OCI-LY1 (cell line): ENCODE measurements around the gene SF3B3.
"Not testable (repeated sequence)": the region's sequence is repeated elsewhere in the genome, so short reads cannot be mapped to it uniquely, and the experiment has no call there.

ENCODE experiments used
- H2AFZ ChIP-seq: fragments of 200-600 bp; sonication (generic), shearing (Covaris generic); 2 replicates; pipeline ENCODE4 v1.6.0; 2014; ENCODE audit warnings: antibody characterized with exemption, mild to moderate bottlenecking, low read length
- H3F3A ChIP-seq: fragments of 200-600 bp; sonication (generic), shearing (Covaris generic); 2 replicates; pipeline ENCODE4 v1.6.0; 2014; ENCODE audit warnings: mild to moderate bottlenecking, antibody characterized with exemption, low read length, moderate library complexity; ENCODE audit not compliant: insufficient read depth
- H3K27ac ChIP-seq: fragments of 200-600 bp; sonication (generic); 2 replicates; pipeline ENCODE4 v1.5.1; 2014; ENCODE audit warnings: low read length, mixed run types, mild to moderate bottlenecking, low read depth; ENCODE audit not compliant: poor library complexity, severe bottlenecking
- H3K27me3 ChIP-seq: fragments of 200-600 bp; sonication (generic); 2 replicates; pipeline ENCODE4 v1.6.0; 2014; ENCODE audit warnings: antibody characterized with exemption, mild to moderate bottlenecking, low read length, moderate library complexity; ENCODE audit not compliant: insufficient read depth
- H3K36me3 ChIP-seq: fragments of 200-600 bp; sonication (generic); 2 replicates; pipeline ENCODE4 v1.6.1; 2014; ENCODE audit warnings: mild to moderate bottlenecking, antibody characterized with exemption, low read length, moderate library complexity, mixed read lengths; ENCODE audit not compliant: insufficient read depth
- H3K4me1 ChIP-seq: fragments of 200-600 bp; sonication (generic); 2 replicates; pipeline ENCODE4 v1.5.1; 2014; ENCODE audit warnings: mild to moderate bottlenecking, low read length, moderate library complexity; ENCODE audit not compliant: insufficient read depth, severe bottlenecking
- H3K4me2 ChIP-seq: fragments of 200-600 bp; sonication (generic), shearing (Covaris generic); 2 replicates; pipeline ENCODE4 v1.6.1; 2014; ENCODE audit warnings: low read length
- H3K4me3 ChIP-seq: fragments of 200-600 bp; sonication (generic); 2 replicates; pipeline ENCODE4 v1.5.1; 2014; ENCODE audit warnings: low read length, low read depth, mild to moderate bottlenecking, mixed read lengths; ENCODE audit not compliant: poor library complexity, severe bottlenecking
- H3K79me2 ChIP-seq: fragments of 200-600 bp; shearing (Covaris generic); 2 replicates; pipeline ENCODE4 v1.6.1; 2016; ENCODE audit warnings: mixed run types, low read length, mixed read lengths; ENCODE audit not compliant: insufficient read depth
- H3K9ac ChIP-seq: fragments of 200-600 bp; sonication (generic), shearing (Covaris generic); 2 replicates; pipeline ENCODE4 v1.6.1; 2014; ENCODE audit warnings: mild to moderate bottlenecking, low read length, mixed read lengths
- H3K9me2 ChIP-seq: fragments of 200-600 bp; sonication (generic), shearing (Covaris generic); 2 replicates; pipeline ENCODE4 v1.6.1; 2014; ENCODE audit warnings: low read depth, mild to moderate bottlenecking, low read length, mixed read lengths
- H3K9me3 ChIP-seq: fragments of 200-600 bp; shearing (Covaris generic); 2 replicates; pipeline ENCODE4 v1.6.1; 2014; ENCODE audit warnings: low read length, mixed read lengths
- H4K20me1 ChIP-seq: fragments of 200-600 bp; sonication (generic), shearing (Covaris generic); 2 replicates; pipeline ENCODE4 v1.6.0; 2016; ENCODE audit warnings: mild to moderate bottlenecking, low read length; ENCODE audit not compliant: insufficient read depth
- EZH2 ChIP-seq: fragments of 200-600 bp; sonication (generic), shearing (Covaris generic); IDR thresholded peaks from 2 replicates; pipeline ENCODE4 v1.8.0; 2017; ENCODE audit warnings: borderline replicate concordance, mixed run types, mild to moderate bottlenecking, antibody characterized with exemption, low read length, moderate library complexity, mixed read lengths
- TF ChIP-seq, protein P1 (sequence below): fragments of 200-600 bp; sonication (generic), shearing (Covaris generic); IDR thresholded peaks from 2 replicates; pipeline ENCODE4 v1.5.1; 2017; ENCODE audit warnings: mild to moderate bottlenecking, antibody characterized with exemption, low read length, moderate library complexity, mixed read lengths

The SF3B3 gene

GRCh38 chr16:70520612-70521297 lies 2.9 kb upstream of the SF3B3 start:
- Histone ChIP-seq H2AFZ (no peak overlapping the region), H3K36me3 (peaks cover 37% of the 10 kb centered on the region), H3K9ac (no peak overlapping the region; the same call in 1 of the 2 replicates), H3K4me3 (no peak overlapping the region), H4K20me1 (no peaks in the 10 kb centered on the region), H3K9me2 (no peaks in the 10 kb centered on the region), H3K4me1 (peaks cover 31% of the 10 kb centered on the region), H3K4me2 (peak overlapping the region; percentile 4; the same call in 1 of the 2 replicates), H3K9me3 (no peaks in the 10 kb centered on the region), H3K27ac (peak overlapping the region; percentile 29), H3F3A (no peaks in the 10 kb centered on the region), H3K27me3 (no peaks in the 10 kb centered on the region), H3K79me2 (peaks cover 26% of the 10 kb centered on the region)
- TF ChIP-seq EZH2, result no peak
- TF ChIP-seq, protein P1, sequence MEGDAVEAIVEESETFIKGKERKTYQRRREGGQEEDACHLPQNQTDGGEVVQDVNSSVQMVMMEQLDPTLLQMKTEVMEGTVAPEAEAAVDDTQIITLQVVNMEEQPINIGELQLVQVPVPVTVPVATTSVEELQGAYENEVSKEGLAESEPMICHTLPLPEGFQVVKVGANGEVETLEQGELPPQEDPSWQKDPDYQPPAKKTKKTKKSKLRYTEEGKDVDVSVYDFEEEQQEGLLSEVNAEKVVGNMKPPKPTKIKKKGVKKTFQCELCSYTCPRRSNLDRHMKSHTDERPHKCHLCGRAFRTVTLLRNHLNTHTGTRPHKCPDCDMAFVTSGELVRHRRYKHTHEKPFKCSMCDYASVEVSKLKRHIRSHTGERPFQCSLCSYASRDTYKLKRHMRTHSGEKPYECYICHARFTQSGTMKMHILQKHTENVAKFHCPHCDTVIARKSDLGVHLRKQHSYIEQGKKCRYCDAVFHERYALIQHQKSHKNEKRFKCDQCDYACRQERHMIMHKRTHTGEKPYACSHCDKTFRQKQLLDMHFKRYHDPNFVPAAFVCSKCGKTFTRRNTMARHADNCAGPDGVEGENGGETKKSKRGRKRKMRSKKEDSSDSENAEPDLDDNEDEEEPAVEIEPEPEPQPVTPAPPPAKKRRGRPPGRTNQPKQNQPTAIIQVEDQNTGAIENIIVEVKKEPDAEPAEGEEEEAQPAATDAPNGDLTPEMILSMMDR, result no peak

DNA sequence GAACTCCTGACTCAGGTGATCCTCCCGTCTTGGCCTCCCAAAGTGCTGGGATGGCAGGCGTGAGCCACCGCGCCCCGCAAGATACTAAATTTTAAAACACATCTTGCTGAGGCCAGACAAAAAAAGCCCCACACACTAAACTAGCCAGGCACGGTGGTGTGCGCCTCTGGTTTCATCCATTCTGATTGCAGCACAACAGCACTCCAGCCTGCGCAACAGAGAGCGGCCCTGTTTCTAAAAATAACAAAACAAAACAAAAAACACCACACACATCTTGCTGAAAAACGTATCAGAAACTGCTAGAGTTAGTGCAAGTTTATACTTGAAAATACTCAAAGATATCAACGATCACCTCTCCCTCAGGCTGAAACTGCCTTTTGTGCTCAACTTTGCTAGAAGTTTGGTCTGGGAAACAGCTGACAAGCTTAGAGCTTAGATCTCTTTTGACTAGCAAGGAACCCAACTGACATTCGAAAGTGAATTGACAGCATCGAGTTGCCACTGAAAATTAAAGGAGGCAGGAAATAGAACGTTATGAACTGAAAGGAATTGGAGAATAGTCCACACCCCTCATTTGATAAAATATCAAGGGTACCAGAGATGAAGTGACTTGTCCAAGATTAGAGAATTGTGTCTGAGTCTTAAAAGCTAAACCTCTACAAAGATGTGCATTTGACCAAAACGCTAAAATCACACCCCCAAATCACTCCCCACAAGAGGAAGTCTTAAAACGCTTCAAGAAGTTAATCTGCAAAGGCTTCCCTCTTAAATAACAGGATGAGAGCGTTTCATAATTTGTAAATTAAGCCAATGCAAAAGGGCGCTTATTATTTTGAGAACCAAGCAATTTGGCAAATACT lies 1.2 kb upstream of the SF3B3 start:
- Histone ChIP-seq H3K36me3 (peaks cover 40% of the 10 kb centered on the region), H3K4me1 (peaks cover 48% of the 10 kb centered on the region), H3K4me2 (peak overlapping the region; percentile 75), H3K4me3 (peak overlapping the region; percentile 91), H3K9ac (peak overlapping the region; percentile 98), H3K27me3 (no peaks in the 10 kb centered on the region), H3K9me2 (no peaks in the 10 kb centered on the region), H2AFZ (no peak overlapping the region), H3F3A (no peaks in the 10 kb centered on the region), H3K27ac (peak overlapping the region; percentile 87), H3K79me2 (peaks cover 42% of the 10 kb centered on the region), H4K20me1 (peaks cover 5% of the 10 kb centered on the region), H3K9me3 (no peaks in the 10 kb centered on the region)
- TF ChIP-seq, protein P1, result no peak
- TF ChIP-seq EZH2, result no peak

DNA sequence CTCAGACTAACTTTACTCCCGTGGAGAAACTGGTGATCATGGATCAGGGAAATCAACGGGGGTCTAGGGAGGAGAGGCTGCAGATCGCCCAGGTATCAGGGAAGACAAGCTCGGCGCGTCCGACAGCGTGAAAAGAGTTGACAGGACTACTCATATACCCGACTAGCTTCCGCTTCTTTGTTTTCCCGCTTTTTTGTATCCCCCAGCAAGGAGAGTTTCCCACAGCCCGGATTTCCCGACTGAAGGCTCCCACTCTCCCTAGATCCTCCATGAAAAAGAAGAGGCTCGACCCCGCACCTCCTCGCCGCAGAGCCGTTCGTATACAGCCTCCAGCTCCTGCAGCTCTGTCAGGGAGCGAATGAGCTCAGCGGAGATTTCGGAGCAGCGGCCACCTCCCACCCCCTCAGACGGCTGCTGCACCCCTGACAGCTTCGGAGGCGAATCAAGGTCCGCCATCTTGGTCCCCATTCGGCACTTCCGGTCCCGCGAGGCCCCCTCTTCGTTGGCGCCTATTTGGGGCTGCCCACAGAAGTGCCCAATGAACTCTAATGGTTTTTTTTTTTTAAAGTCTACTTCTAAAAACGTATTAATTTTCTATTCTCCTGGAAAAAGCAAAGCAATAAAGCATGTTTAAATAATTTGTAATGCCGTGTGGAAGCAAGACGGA lies 407 bp upstream of the SF3B3 start, which contains the start of gene COG4:
COG4 (minus strand) TSS at position 479 of the 667 bp plus-strand sequence; CDS start at position 468, 11 bp downstream.
- TF ChIP-seq, protein P1, result no peak
- TF ChIP-seq EZH2, result no peak

GRCh38 chr16:70524399-70524825 lies 796 bp downstream of the SF3B3 start:
- Histone ChIP-seq H3K4me2 (peak overlapping the region; percentile 75), H3K79me2 (peaks cover 62% of the 10 kb centered on the region), H3K27ac (peak overlapping the region; percentile 87), H3K36me3 (peaks cover 56% of the 10 kb centered on the region), H3K4me3 (peak overlapping the region; percentile 91), H3K9ac (peak overlapping the region; percentile 98), H3K4me1 (peaks cover 62% of the 10 kb centered on the region)
- not testable (repeated sequence) for H3K9me2 ChIP-seq, H3K27me3 ChIP-seq, H3K9me3 ChIP-seq, H4K20me1 ChIP-seq, H3F3A ChIP-seq, H2AFZ ChIP-seq

More for the DNA sequence above, 407 bp upstream of the SF3B3 start, which contains the start of gene COG4:
- H2AFZ ChIP-seq, result no peak within 1 kb of the TSS
- no peaks in the 10 kb centered on the region for H3K9me3 ChIP-seq
- peaks cover 50% of the 10 kb centered on the region for H3K79me2 ChIP-seq
- peaks cover 52% of the 10 kb centered on the region for H3K4me1 ChIP-seq
- H3K36me3 ChIP-seq, result peaks cover 45% of the 10 kb centered on the region
- no peaks in the 10 kb centered on the region for H3K9me2 ChIP-seq
- H3K27ac ChIP-seq, result peak within 1 kb of the TSS; percentile 87
- peak within 1 kb of the TSS; percentile 91 for H3K4me3 ChIP-seq
- H3F3A ChIP-seq, result no peaks in the 10 kb centered on the region
- peak within 1 kb of the TSS; percentile 98 for H3K9ac ChIP-seq
- peaks cover 5% of the 10 kb centered on the region for H4K20me1 ChIP-seq
- peak within 1 kb of the TSS; percentile 75 for H3K4me2 ChIP-seq
- H3K27me3 ChIP-seq, result no peaks in the 10 kb centered on the region
